WTC11 (cell line): ENCODE data around the gene ISG15. TPM values are rescaled to one million over a fixed set of nuclear protein-coding genes. Genes with fewer than 3 reads are reported as not detected.

Experiments
- ATAC-seq: fragments of 200-7000 bp; cut with Tn5 transposase; 2 replicates; pipeline ENCODE4 v1.10.0; 2021; ENCODE audit warnings: mild to moderate bottlenecking, moderate library complexity
- CTCF ChIA-PET: fragments of 300-600 bp; sonication (Branson Sonifier 250); formaldehyde crosslinking; loops from one replicate; lab custom pipeline; 2021; ENCODE audit warnings: antibody characterized with exemption; lab: Charles Lee
- POLR2A ChIA-PET: fragments of 350-600 bp; sonication (Branson Sonifier 250); formaldehyde crosslinking; loops from one replicate; lab custom pipeline; 2021; ENCODE audit warnings: antibody characterized with exemption; lab: Charles Lee
- DNase-seq: peaks from one replicate; pipeline ENCODE4 v3.0.0; 2021; ENCODE audit warnings: low spot score
- H3K27ac Mint-ChIP-seq: 2 replicates; pipeline ENCODE4 v1.8.0; 2021; ENCODE audit warnings: mixed read lengths
- H3K27me3 Mint-ChIP-seq: 2 replicates; pipeline ENCODE4 v1.8.0; 2021; ENCODE audit warnings: low read depth, mild to moderate bottlenecking, moderate library complexity, mixed read lengths
- H3K36me3 Mint-ChIP-seq: 2 replicates; pipeline ENCODE4 v1.8.0; 2021; ENCODE audit warnings: mixed read lengths
- H3K4me1 Mint-ChIP-seq: 2 replicates; pipeline ENCODE4 v1.8.0; 2022; ENCODE audit warnings: mixed read lengths
- H3K4me3 Mint-ChIP-seq: 2 replicates; pipeline ENCODE4 v1.8.0; 2021; ENCODE audit warnings: mild to moderate bottlenecking, moderate library complexity, mixed read lengths
- H3K9me3 Mint-ChIP-seq: 2 replicates; pipeline ENCODE4 v1.8.0; 2021; ENCODE audit warnings: mixed read lengths
- E2F1 ChIP-seq: sonication (generic); formaldehyde crosslinking; IDR thresholded peaks from 2 replicates; pipeline ENCODE4 v1.8.0; 2022; ENCODE audit warnings: mild to moderate bottlenecking, missing genetic modification reagents
- E2F5 ChIP-seq: sonication (generic); formaldehyde crosslinking; IDR thresholded peaks from 2 replicates; pipeline ENCODE4 v1.8.1; 2022; ENCODE audit warnings: mild to moderate bottlenecking, moderate library complexity, missing genetic modification reagents
- ELF4 ChIP-seq: sonication (generic); formaldehyde crosslinking; IDR thresholded peaks from 2 replicates; pipeline ENCODE4 v1.8.1; 2022; ENCODE audit warnings: low read depth, mild to moderate bottlenecking, moderate library complexity, missing genetic modification reagents
- ETV6 ChIP-seq: sonication (generic); formaldehyde crosslinking; IDR thresholded peaks from 2 replicates; pipeline ENCODE4 v1.8.1; 2022; ENCODE audit warnings: mild to moderate bottlenecking, missing genetic modification reagents
- FOXJ3 ChIP-seq: sonication (generic); formaldehyde crosslinking; IDR thresholded peaks from 2 replicates; pipeline ENCODE4 v1.9.0; 2021; ENCODE audit warnings: missing genetic modification reagents, mild to moderate bottlenecking, borderline replicate concordance
- GRHL2 ChIP-seq: fragments of 250-450 bp; sonication (Bioruptor Pico); IDR thresholded peaks from 2 replicates; pipeline ENCODE4 v1.8.0; 2022; ENCODE audit warnings: mild to moderate bottlenecking, moderate library complexity; ENCODE audit not compliant: insufficient replicate concordance, severe bottlenecking
- IRF2 ChIP-seq: sonication (generic); formaldehyde crosslinking; IDR thresholded peaks from 2 replicates; pipeline ENCODE4 v1.8.0; 2022; ENCODE audit warnings: low read depth, missing genetic modification reagents, borderline replicate concordance
- KAT7 ChIP-seq: sonication (generic); formaldehyde crosslinking; IDR thresholded peaks from 2 replicates; pipeline ENCODE4 v1.8.1; 2023; ENCODE audit warnings: missing genetic modification reagents, mild to moderate bottlenecking, borderline replicate concordance
- MXD4 ChIP-seq: fragments of 250-450 bp; sonication (Bioruptor Pico); IDR thresholded peaks from 2 replicates; pipeline ENCODE4 v1.8.0; 2021; ENCODE audit warnings: mild to moderate bottlenecking, moderate library complexity, borderline replicate concordance
- NFATC4 ChIP-seq: fragments of 250-450 bp; sonication (Bioruptor Pico); IDR thresholded peaks from 2 replicates; pipeline ENCODE4 v1.9.0; 2021; ENCODE audit warnings: mild to moderate bottlenecking
- NR1H2 ChIP-seq: sonication (generic); formaldehyde crosslinking; IDR thresholded peaks from 2 replicates; pipeline ENCODE4 v1.9.0; 2021; ENCODE audit warnings: mild to moderate bottlenecking, moderate library complexity, missing genetic modification reagents
- NR2C2 ChIP-seq: sonication (generic); formaldehyde crosslinking; IDR thresholded peaks from 2 replicates; pipeline ENCODE4 v1.8.0; 2022; ENCODE audit warnings: mild to moderate bottlenecking, missing genetic modification reagents
- PRRX2 ChIP-seq: fragments of 250-450 bp; sonication (Bioruptor Pico); IDR thresholded peaks from 2 replicates; pipeline ENCODE4 v1.8.0; 2021; ENCODE audit warnings: mild to moderate bottlenecking
- SP1 ChIP-seq: sonication (generic); formaldehyde crosslinking; conservative IDR thresholded peaks from 2 replicates; pipeline ENCODE4 v1.8.1; 2022; ENCODE audit warnings: missing genetic modification reagents
- TEAD1 ChIP-seq: sonication (generic); formaldehyde crosslinking; IDR thresholded peaks from 2 replicates; pipeline ENCODE4 v1.8.0; 2022; ENCODE audit warnings: mild to moderate bottlenecking, missing genetic modification reagents
- TEAD4 ChIP-seq: sonication (generic); formaldehyde crosslinking; IDR thresholded peaks from 2 replicates; pipeline ENCODE4 v1.8.0; 2022; ENCODE audit warnings: mild to moderate bottlenecking, missing genetic modification reagents
- ZNF121 ChIP-seq: sonication (generic); formaldehyde crosslinking; IDR thresholded peaks from 2 replicates; pipeline ENCODE4 v1.8.0; 2023; ENCODE audit warnings: missing genetic modification reagents
- ZNF138 ChIP-seq: sonication (generic); formaldehyde crosslinking; conservative IDR thresholded peaks from 2 replicates; pipeline ENCODE4 v1.8.1; 2022; ENCODE audit warnings: mild to moderate bottlenecking, moderate library complexity, missing genetic modification reagents
- ZNF263 ChIP-seq: sonication (generic); formaldehyde crosslinking; IDR thresholded peaks from 2 replicates; pipeline ENCODE4 v1.8.1; 2022; ENCODE audit warnings: low read depth, mild to moderate bottlenecking, moderate library complexity, missing genetic modification reagents
- ZNF396 ChIP-seq: fragments of 250-450 bp; sonication (Bioruptor Pico); IDR thresholded peaks from 2 replicates; pipeline ENCODE4 v1.8.0; 2021; ENCODE audit warnings: mild to moderate bottlenecking, moderate library complexity, borderline replicate concordance
- ZNF416 ChIP-seq: fragments of 250-450 bp; sonication (Bioruptor Pico); IDR thresholded peaks from 2 replicates; pipeline ENCODE4 v1.9.0; 2021; ENCODE audit warnings: mild to moderate bottlenecking, inconsistent platforms
- total RNA-seq: library from RNA; stranded (reverse); gene quantifications from 3 replicates; pipeline ENCODE4 v1.2.3, GENCODE V29; 2021
- TF ChIP-seq, protein P1 (sequence below): sonication (generic); formaldehyde crosslinking; IDR thresholded peaks from 2 replicates; pipeline ENCODE4 v1.8.1; 2023; ENCODE audit warnings: mild to moderate bottlenecking, moderate library complexity, missing genetic modification reagents
- TF ChIP-seq, protein P2 (sequence below): sonication (generic); formaldehyde crosslinking; IDR thresholded peaks from 2 replicates; pipeline ENCODE4 v1.8.0; 2023; ENCODE audit warnings: mild to moderate bottlenecking, missing genetic modification reagents
- TF ChIP-seq, protein P3 (sequence below): fragments of 250-450 bp; sonication (Bioruptor Pico); conservative IDR thresholded peaks from 2 replicates; pipeline ENCODE4 v1.9.0; 2021; ENCODE audit warnings: mild to moderate bottlenecking
- TF ChIP-seq, protein P4 (sequence below): sonication (generic); formaldehyde crosslinking; IDR thresholded peaks from 2 replicates; pipeline ENCODE4 v1.8.1; 2023; ENCODE audit warnings: mild to moderate bottlenecking, missing genetic modification reagents

The ISG15 gene
- total RNA-seq, 1 experiment from 2014 or later = 29.5 TPM

DNA sequence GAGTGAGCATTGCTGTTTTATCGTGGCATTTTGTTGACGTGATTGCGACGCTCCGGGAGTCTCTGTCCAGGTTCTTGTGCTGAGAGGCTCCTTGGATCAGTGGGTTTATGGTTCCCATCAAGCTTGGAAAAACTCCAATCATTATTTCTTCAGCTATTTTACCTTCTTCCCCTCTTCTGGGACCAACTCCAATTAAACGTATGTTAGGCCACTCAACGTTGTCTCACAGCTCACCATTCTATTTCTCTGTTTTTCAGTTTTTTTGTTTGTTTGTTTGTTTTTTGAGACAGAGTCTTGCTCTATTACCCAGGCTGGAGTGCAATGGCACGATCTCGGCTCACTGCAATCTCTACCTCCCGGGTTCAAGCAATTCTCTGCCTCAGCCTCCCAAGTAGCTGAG, 21.4 kb upstream of the ISG15 start:
- Mint-ChIP-seq H3K9me3 (peaks cover 21% of the 10 kb centered on the region), H3K4me3 (no peak overlapping the region), H3K4me1 (peaks cover 4% of the 10 kb centered on the region), H3K27me3 (peaks cover 89% of the 10 kb centered on the region), H3K36me3 (peaks cover 7% of the 10 kb centered on the region; the same call in 1 of the 2 replicates), H3K27ac (no peak overlapping the region)
- no peak for DNase-seq
- CTCF ChIA-PET = interaction anchor here (3.7 kb wide), 1 partner anchor 8 kb away, joined by 17 read pairs; no protein-coding TSS in a partner anchor
- TF ChIP-seq E2F5 (CRISPR knock-in tag) (no peak), TEAD4 (no peak), E2F1 (CRISPR knock-in tag) (no peak), GRHL2 (CRISPR knock-in tag) (no peak), ZNF416 (CRISPR knock-in tag) (no peak), NR1H2 (CRISPR knock-in tag) (no peak), ZNF121 (CRISPR knock-in tag) (no peak), ETV6 (no peak), ELF4 (no peak), MXD4 (CRISPR knock-in tag) (no peak), ZNF396 (CRISPR knock-in tag) (no peak), SP1 (CRISPR knock-in tag) (no peak)
- TF ChIP-seq, protein P1, sequence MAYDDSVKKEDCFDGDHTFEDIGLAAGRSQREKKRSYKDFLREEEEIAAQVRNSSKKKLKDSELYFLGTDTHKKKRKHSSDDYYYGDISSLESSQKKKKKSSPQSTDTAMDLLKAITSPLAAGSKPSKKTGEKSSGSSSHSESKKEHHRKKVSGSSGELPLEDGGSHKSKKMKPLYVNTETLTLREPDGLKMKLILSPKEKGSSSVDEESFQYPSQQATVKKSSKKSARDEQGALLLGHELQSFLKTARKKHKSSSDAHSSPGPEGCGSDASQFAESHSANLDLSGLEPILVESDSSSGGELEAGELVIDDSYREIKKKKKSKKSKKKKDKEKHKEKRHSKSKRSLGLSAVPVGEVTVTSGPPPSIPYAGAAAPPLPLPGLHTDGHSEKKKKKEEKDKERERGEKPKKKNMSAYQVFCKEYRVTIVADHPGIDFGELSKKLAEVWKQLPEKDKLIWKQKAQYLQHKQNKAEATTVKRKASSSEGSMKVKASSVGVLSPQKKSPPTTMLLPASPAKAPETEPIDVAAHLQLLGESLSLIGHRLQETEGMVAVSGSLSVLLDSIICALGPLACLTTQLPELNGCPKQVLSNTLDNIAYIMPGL (CRISPR knock-in tag) = no peak
- no peak for ATAC-seq
- POLR2A ChIA-PET = no interaction called here

GRCh38 chr1:992362-992761, 20.9 kb upstream of the ISG15 start:
- peaks cover 21% of the 10 kb centered on the region for H3K9me3 Mint-ChIP-seq
- ATAC-seq (no peak), DNase-seq (no peak)
- ChIA-PET POLR2A (no interaction called here), CTCF (interaction anchor here (3.7 kb wide), 1 partner anchor 8 kb away, joined by 17 read pairs; no protein-coding TSS in a partner anchor)
- H3K27me3 Mint-ChIP-seq = peaks cover 92% of the 10 kb centered on the region
- H3K4me1 Mint-ChIP-seq = peaks cover 5% of the 10 kb centered on the region
- H3K4me3 Mint-ChIP-seq = no peak overlapping the region
- H3K36me3 Mint-ChIP-seq = peaks cover 7% of the 10 kb centered on the region; the same call in 1 of the 2 replicates
- H3K27ac Mint-ChIP-seq = no peak overlapping the region
- TF ChIP-seq TEAD1 (no peak), ZNF263 (CRISPR knock-in tag) (no peak), ZNF396 (CRISPR knock-in tag) (no peak), PRRX2 (CRISPR knock-in tag) (no peak), NFATC4 (CRISPR knock-in tag) (no peak), KAT7 (CRISPR knock-in tag) (no peak), IRF2 (CRISPR knock-in tag) (no peak), ZNF138 (no peak), ELF4 (no peak), FOXJ3 (CRISPR knock-in tag) (no peak), MXD4 (CRISPR knock-in tag) (no peak), NR2C2 (CRISPR knock-in tag) (no peak)
- TF ChIP-seq, protein P2, sequence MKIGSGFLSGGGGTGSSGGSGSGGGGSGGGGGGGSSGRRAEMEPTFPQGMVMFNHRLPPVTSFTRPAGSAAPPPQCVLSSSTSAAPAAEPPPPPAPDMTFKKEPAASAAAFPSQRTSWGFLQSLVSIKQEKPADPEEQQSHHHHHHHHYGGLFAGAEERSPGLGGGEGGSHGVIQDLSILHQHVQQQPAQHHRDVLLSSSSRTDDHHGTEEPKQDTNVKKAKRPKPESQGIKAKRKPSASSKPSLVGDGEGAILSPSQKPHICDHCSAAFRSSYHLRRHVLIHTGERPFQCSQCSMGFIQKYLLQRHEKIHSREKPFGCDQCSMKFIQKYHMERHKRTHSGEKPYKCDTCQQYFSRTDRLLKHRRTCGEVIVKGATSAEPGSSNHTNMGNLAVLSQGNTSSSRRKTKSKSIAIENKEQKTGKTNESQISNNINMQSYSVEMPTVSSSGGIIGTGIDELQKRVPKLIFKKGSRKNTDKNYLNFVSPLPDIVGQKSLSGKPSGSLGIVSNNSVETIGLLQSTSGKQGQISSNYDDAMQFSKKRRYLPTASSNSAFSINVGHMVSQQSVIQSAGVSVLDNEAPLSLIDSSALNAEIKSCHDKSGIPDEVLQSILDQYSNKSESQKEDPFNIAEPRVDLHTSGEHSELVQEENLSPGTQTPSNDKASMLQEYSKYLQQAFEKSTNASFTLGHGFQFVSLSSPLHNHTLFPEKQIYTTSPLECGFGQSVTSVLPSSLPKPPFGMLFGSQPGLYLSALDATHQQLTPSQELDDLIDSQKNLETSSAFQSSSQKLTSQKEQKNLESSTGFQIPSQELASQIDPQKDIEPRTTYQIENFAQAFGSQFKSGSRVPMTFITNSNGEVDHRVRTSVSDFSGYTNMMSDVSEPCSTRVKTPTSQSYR (CRISPR knock-in tag) = no peak
- TF ChIP-seq, protein P3, sequence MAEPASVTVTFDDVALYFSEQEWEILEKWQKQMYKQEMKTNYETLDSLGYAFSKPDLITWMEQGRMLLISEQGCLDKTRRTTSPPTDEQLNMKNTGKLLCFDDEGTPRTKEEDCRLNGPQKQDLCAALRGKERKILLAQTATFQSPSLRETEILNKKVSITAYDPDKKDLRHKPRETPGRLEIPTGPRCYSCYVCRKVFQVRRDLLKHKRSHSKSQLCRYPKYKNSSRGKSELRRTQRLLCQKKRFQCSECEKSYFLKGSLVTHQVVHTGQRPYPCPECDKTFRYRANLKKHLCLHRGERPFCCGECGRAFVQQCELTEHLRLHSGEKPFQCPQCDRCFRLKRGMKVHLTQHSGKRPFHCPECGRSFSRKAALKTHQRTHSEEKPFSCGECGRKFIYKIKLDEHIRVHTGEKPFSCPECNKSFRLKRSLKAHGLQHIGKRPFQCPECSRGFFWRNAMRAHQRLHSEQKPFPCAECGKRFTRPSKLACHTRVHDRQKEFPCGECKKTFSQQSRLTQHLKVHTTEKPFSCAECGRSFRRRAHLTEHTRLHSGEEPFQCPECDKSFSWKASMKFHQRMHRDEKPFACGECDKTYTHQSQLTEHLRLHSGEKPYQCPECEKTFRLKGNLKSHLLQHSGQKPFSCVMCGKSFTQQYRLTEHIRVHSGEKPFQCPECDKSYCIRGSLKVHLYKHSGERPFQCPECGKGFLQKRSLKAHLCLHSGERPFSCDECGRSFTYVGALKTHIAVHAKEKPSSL (CRISPR knock-in tag) = no peak
- TF ChIP-seq, protein P4, sequence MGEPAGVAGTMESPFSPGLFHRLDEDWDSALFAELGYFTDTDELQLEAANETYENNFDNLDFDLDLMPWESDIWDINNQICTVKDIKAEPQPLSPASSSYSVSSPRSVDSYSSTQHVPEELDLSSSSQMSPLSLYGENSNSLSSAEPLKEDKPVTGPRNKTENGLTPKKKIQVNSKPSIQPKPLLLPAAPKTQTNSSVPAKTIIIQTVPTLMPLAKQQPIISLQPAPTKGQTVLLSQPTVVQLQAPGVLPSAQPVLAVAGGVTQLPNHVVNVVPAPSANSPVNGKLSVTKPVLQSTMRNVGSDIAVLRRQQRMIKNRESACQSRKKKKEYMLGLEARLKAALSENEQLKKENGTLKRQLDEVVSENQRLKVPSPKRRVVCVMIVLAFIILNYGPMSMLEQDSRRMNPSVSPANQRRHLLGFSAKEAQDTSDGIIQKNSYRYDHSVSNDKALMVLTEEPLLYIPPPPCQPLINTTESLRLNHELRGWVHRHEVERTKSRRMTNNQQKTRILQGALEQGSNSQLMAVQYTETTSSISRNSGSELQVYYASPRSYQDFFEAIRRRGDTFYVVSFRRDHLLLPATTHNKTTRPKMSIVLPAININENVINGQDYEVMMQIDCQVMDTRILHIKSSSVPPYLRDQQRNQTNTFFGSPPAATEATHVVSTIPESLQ (CRISPR knock-in tag) = no peak
